ENCODE measurements around the gene VPS8.

VPS8 gene

GRCh38 chr3:185046164-185046515 is 234.2 kb downstream of the VPS8 start:
- H3K27ac ChIP-seq (ENCODE audit: extremely low read depth, low read depth, low read length) = no peak overlapping the region
- H3K36me3 ChIP-seq (ENCODE audit: control insufficient read depth in 2 of 2, insufficient read depth in 1 of 2, low read length in 2 of 2) = peaks cover 0 to 26% of the 10 kb centered on the region in 2 experiments; a peak in 1 of 3 replicates
- ChIA-PET CTCF (interaction anchor here (0.8 kb wide), 1 partner anchor 18 kb away, joined by 3 read pairs; no protein-coding TSS in a partner anchor), POLR2A (no interaction called here)
- TF ChIP-seq ZNF544 (tag by site-specific recombination; IDR thresholded peaks at IDR 0.05) = no peak
- no peak for TF ChIP-seq ZNF626 (tag by site-specific recombination; IDR thresholded peaks at IDR 0.05)
- TF ChIP-seq ZNF140 (tag by site-specific recombination; IDR thresholded peaks at IDR 0.05) = no peak
- no peak for TF ChIP-seq REPIN1 (tag by site-specific recombination; IDR thresholded peaks at IDR 0.05; ENCODE audit: low read depth)
- no peak for TF ChIP-seq PATZ1 (tag by site-specific recombination; IDR thresholded peaks at IDR 0.05)
- no peak for TF ChIP-seq ZNF2 (tag by site-specific recombination; IDR thresholded peaks at IDR 0.05)
- no peak for TF ChIP-seq ZEB2 (tag by site-specific recombination; IDR thresholded peaks at IDR 0.05)
- TF ChIP-seq PBX3 (CRISPR knock-in tag; IDR thresholded peaks at IDR 0.05) = no peak
- no peak for TF ChIP-seq ZIC2 (tag by site-specific recombination; IDR thresholded peaks at IDR 0.05)
- no peak for TF ChIP-seq ZNF214 (tag by site-specific recombination; IDR thresholded peaks at IDR 0.05; ENCODE audit: borderline replicate concordance)
- TF ChIP-seq ZNF621 (tag by site-specific recombination; IDR thresholded peaks at IDR 0.05) = no peak
- TF ChIP-seq IKZF3 (tag by site-specific recombination; IDR thresholded peaks at IDR 0.05) = no peak
- TF ChIP-seq ZNF16 (tag by site-specific recombination; IDR thresholded peaks at IDR 0.05; ENCODE audit: low read depth) = no peak
- TF ChIP-seq ZNF549 (tag by site-specific recombination; IDR thresholded peaks at IDR 0.05) = no peak
- no peak for TF ChIP-seq ZNF202 (tag by site-specific recombination; IDR thresholded peaks at IDR 0.05; ENCODE audit: borderline replicate concordance)
- TF ChIP-seq WT1 (tag by site-specific recombination; IDR thresholded peaks at IDR 0.05) = no peak
- no peak for TF ChIP-seq ZNF660 (tag by site-specific recombination; IDR thresholded peaks at IDR 0.05)
- no peak for TF ChIP-seq ZNF350 (tag by site-specific recombination; IDR thresholded peaks at IDR 0.05)
- no peak for TF ChIP-seq SP3 (tag by site-specific recombination; IDR thresholded peaks at IDR 0.05)
- no peak for TF ChIP-seq ZNF670 (tag by site-specific recombination; IDR thresholded peaks at IDR 0.05; ENCODE audit: low read depth)
- H3K9me3 ChIP-seq (ENCODE audit: control insufficient read depth, insufficient read depth, low read depth, low read length) = no peaks in the 10 kb centered on the region
- no peak overlapping the region for H3K4me3 ChIP-seq (ENCODE audit: low read depth, low read length)
- H3K4me1 ChIP-seq (ENCODE audit: control insufficient read depth, insufficient read depth, low read length) = no peaks in the 10 kb centered on the region

- ChIA-PET CTCF (no interaction called here), POLR2A (no interaction called here)
- Histone ChIP-seq H3K4me1 (ENCODE audit: control insufficient read depth, insufficient read depth, low read length) (no peaks in the 10 kb centered on the region), H3K36me3 (ENCODE audit: control insufficient read depth in 2 of 2, insufficient read depth in 1 of 2, low read length in 2 of 2) (peaks cover 0 to 30% of the 10 kb centered on the region in 2 experiments; a peak in 1 of 3 replicates), H3K27ac (ENCODE audit: extremely low read depth, low read depth, low read length) (no peak overlapping the region), H3K4me3 (ENCODE audit: low read depth, low read length) (no peak overlapping the region), H3K9me3 (ENCODE audit: control insufficient read depth, insufficient read depth, low read depth, low read length) (no peaks in the 10 kb centered on the region)
- no peak for TF ChIP-seq PRDM4 (tag by site-specific recombination; IDR thresholded peaks at IDR 0.05)
- no peak for TF ChIP-seq ZNF791 (tag by site-specific recombination; IDR thresholded peaks at IDR 0.05)
- TF ChIP-seq ZNF449 (tag by site-specific recombination; IDR thresholded peaks at IDR 0.05) = no peak
- TF ChIP-seq ZNF391 (tag by site-specific recombination; IDR thresholded peaks at IDR 0.05; ENCODE audit: borderline replicate concordance, low read depth) = no peak
- no peak for TF ChIP-seq HOXC10 (CRISPR knock-in tag; IDR thresholded peaks at IDR 0.05)
- no peak for TF ChIP-seq ZEB2 (tag by site-specific recombination; IDR thresholded peaks at IDR 0.05)
- no peak for TF ChIP-seq ZNF302 (tag by site-specific recombination; IDR thresholded peaks at IDR 0.05; ENCODE audit: low read depth)
Observed at GRCh38 chr3:185046603-185047002, 234.6 kb downstream of the VPS8 start.

Data from HEK293 (cell line).